ENCODE measurements around the gene SANBR. TPM values are rescaled to one million over a fixed set of nuclear protein-coding genes. Genes with fewer than 3 reads are reported as not detected.
A peak's percentile ranks its signal among the peaks of the same experiment; 100 is the strongest.

The SANBR gene
- total and polyA plus RNA-seq, 2 of the 13 experiments (the other 11 are each of a cell fraction or from before 2014, with no cell fraction given) = 9.8 to 20.9 TPM

GRCh38 chr2:61017556-61018317 is 47.9 kb upstream of the SANBR start, which contains the start of the genes PEX13 and PUS10 (continued):
- TF ChIP-seq PBX3 (CRISPR knock-in tag; IDR thresholded peaks at IDR 0.05; ENCODE audit: borderline replicate concordance) = no peak
- TF ChIP-seq HNRNPH1 (optimal IDR thresholded peaks at IDR 0.05; ENCODE audit: low read depth, low read length) = peak; percentile 42
- TF ChIP-seq HOXD1 (CRISPR knock-in tag; IDR thresholded peaks at IDR 0.05) = peak; percentile 87
- TF ChIP-seq NFATC3 (CRISPR knock-in tag; IDR thresholded peaks at IDR 0.05) = 0 out of 2 replicates have a peak, but pooled peaks have one; percentile 61
- peak; percentile 61; the same call in 1 of the 2 replicates for TF ChIP-seq SOX13 (IDR thresholded peaks at IDR 0.05)
- TF ChIP-seq SOX13 (CRISPR knock-in tag; conservative IDR thresholded peaks at IDR 0.05 in 1 of 2, IDR thresholded peaks at IDR 0.05 in 1 of 2) = peak in 1 of 2 experiments; percentile 91; a peak in 2 of 4 replicates
- TF ChIP-seq ZNF564 (CRISPR knock-in tag; IDR thresholded peaks at IDR 0.05) = peak; percentile 86
- peak; percentile 53; the same call in 1 of the 2 replicates for TF ChIP-seq ZNF557 (CRISPR knock-in tag; IDR thresholded peaks at IDR 0.05)
- 0 out of 2 replicates have a peak, but pooled peaks have one; percentile 31 for TF ChIP-seq WIZ (CRISPR knock-in tag; IDR thresholded peaks at IDR 0.05)
- TF ChIP-seq CREB3 (CRISPR knock-in tag; IDR thresholded peaks at IDR 0.05) = no peak; the same call in 1 of the 2 replicates
- peak; percentile 81; the same call in 1 of the 2 replicates for TF ChIP-seq KLF9 (CRISPR knock-in tag; IDR thresholded peaks at IDR 0.05; ENCODE audit: low read depth)
- peak; percentile 76 for TF ChIP-seq MXD4 (CRISPR knock-in tag; IDR thresholded peaks at IDR 0.05)
- TF ChIP-seq FOXO1 (CRISPR knock-in tag; IDR thresholded peaks at IDR 0.05) = peak; percentile 89; the same call in 1 of the 2 replicates
- no peak for TF ChIP-seq NR0B2 (CRISPR knock-in tag; IDR thresholded peaks at IDR 0.05)
- TF ChIP-seq ZNF276 (CRISPR knock-in tag; IDR thresholded peaks at IDR 0.05; ENCODE audit: low read depth) = peak; percentile 45; the same call in 1 of the 2 replicates
- TF ChIP-seq ZNF280B (CRISPR knock-in tag; IDR thresholded peaks at IDR 0.05; ENCODE audit: borderline replicate concordance) = peak; percentile 90
- TF ChIP-seq NR3C1 (CRISPR knock-in tag; IDR thresholded peaks at IDR 0.05) = no peak
- TF ChIP-seq ASH2L (IDR thresholded peaks at IDR 0.05; ENCODE audit: insufficient read length, low read depth, low read length) = peak; percentile 93
- TF ChIP-seq REXO4 (CRISPR knock-in tag; IDR thresholded peaks at IDR 0.05; ENCODE audit: borderline replicate concordance) = no peak
- TF ChIP-seq NCOA5 (CRISPR knock-in tag; IDR thresholded peaks at IDR 0.05) = no peak
- TF ChIP-seq JUND (CRISPR knock-in tag; IDR thresholded peaks at IDR 0.05) = peak; percentile 76; the same call in 1 of the 2 replicates
- peak; percentile 85 for TF ChIP-seq ZNF768 (CRISPR knock-in tag; IDR thresholded peaks at IDR 0.05)
- no peak for TF ChIP-seq NCOA1 (CRISPR knock-in tag; IDR thresholded peaks at IDR 0.05)
- TF ChIP-seq CAMTA2 (CRISPR knock-in tag; IDR thresholded peaks at IDR 0.05; ENCODE audit: borderline replicate concordance) = no peak
- no peak for TF ChIP-seq ZFP36L2 (CRISPR knock-in tag; IDR thresholded peaks at IDR 0.05)
